Erythroblast (primary cell): Measurements from ENCODE around the gene GPC6.

ENCODE experiments used
- GATA1 ChIP-seq: IDR thresholded peaks from 2 replicates; pipeline ENCODE4 v1.6.1; 2011; ENCODE audit warnings: low read depth, mild to moderate bottlenecking, control low read depth, low read length, moderate library complexity
- POLR2A ChIP-seq: IDR thresholded peaks from 2 replicates; pipeline ENCODE4 v1.6.1; 2011; ENCODE audit warnings: mild to moderate bottlenecking, low read length

DNA sequence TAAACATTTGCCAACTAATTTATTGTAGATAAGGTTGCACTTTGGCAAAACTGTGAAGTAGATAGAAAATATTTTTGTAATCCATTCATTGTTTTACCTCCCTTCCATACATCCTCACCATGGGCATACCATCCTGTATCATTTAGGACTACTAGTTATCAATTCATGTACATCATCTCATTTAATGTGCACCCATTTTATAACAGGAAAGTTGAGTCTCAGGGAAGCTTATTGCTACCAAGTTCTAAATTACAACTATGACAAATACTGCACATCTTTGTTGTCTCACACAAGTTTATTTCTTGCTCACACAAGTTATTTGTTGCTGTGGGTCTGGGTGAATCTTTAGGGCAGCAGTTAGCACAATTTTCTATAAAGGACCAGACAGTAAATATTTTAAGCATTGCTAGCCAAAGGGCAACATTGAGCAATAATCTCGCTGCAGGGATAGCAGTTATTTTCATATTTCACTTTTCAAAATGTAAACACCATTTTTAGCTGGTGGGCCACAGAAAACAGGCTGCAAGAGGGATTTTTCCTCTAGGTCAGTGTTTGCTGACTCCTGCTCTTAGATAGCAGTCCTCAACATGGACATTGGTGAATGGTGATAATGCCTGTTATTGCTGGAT is 276.5 kb downstream of the GPC6 start:
- TF ChIP-seq POLR2A (no peak), GATA1 (no peak)
